HepG2 (cell line): ENCODE measurements around the gene CBLC. TPM values are rescaled to one million over a fixed set of nuclear protein-coding genes. Genes with fewer than 3 reads are reported as not detected.
A peak's percentile ranks its signal among the peaks of the same experiment; 100 is the strongest.

Experiments
- ASH2L ChIP-seq: fragments of 300-600, 200-600 bp; sonication (generic); IDR thresholded peaks from 2 replicates; pipeline ENCODE4 v1.7.0; 2017; ENCODE audit warnings: low read depth, mild to moderate bottlenecking, moderate library complexity, mixed read lengths, low read length; ENCODE audit not compliant: insufficient read length
- DZIP1 ChIP-seq: sonication (generic); formaldehyde crosslinking; IDR thresholded peaks from 2 replicates; pipeline ENCODE4 v1.5.0; 2020; ENCODE audit warnings: mild to moderate bottlenecking, missing genetic modification reagents
- FOXA1 ChIP-seq, 2 experiments: fragments of 450-650 bp in 1 of 2; sonication (generic) in 1 of 2; formaldehyde crosslinking in 1 of 2; IDR thresholded peaks; 2 replicates each; pipeline versions ENCODE4 v1.4.0 to v1.6.1; 2016 to 2020; ENCODE audit warnings: missing genetic modification reagents in 1 of 2
- GATAD2A ChIP-seq: IDR thresholded peaks from 2 replicates; pipeline ENCODE4 v1.6.1; 2016
- GLI4 ChIP-seq: sonication (generic); formaldehyde crosslinking; IDR thresholded peaks from 2 replicates; pipeline ENCODE4 v1.5.1; 2020; ENCODE audit warnings: missing genetic modification reagents, mild to moderate bottlenecking, moderate library complexity, borderline replicate concordance
- HDAC2 ChIP-seq: sonication (generic); formaldehyde crosslinking; IDR thresholded peaks from 2 replicates; pipeline ENCODE4 v1.4.0; 2020; ENCODE audit warnings: missing genetic modification reagents
- JUNB ChIP-seq: sonication (generic); formaldehyde crosslinking; IDR thresholded peaks from 2 replicates; pipeline ENCODE4 v1.8.0; 2022; ENCODE audit warnings: missing genetic modification reagents, mild to moderate bottlenecking, borderline replicate concordance
- KDM1A ChIP-seq: IDR thresholded peaks from 2 replicates; pipeline ENCODE4 v1.6.1; 2016; ENCODE audit warnings: missing compliant biosample characterization
- KMT2B ChIP-seq: IDR thresholded peaks from 2 replicates; pipeline ENCODE4 v1.6.1; 2016; ENCODE audit warnings: missing genetic modification reagents, missing compliant biosample characterization
- SMAD1 ChIP-seq: sonication (generic); formaldehyde crosslinking; IDR thresholded peaks from 2 replicates; pipeline ENCODE4 v1.4.0; 2020; ENCODE audit warnings: missing genetic modification reagents, low read depth, mild to moderate bottlenecking, borderline replicate concordance
- ZNF10 ChIP-seq: sonication (generic); formaldehyde crosslinking; IDR thresholded peaks from 2 replicates; pipeline ENCODE4 v1.4.0; 2020; ENCODE audit warnings: mild to moderate bottlenecking, low read depth, missing genetic modification reagents, borderline replicate concordance
- ZNF3 ChIP-seq: IDR thresholded peaks from 2 replicates; pipeline ENCODE4 v1.7.0; 2017; ENCODE audit warnings: inconsistent platforms
- ZNF552 ChIP-seq: sonication (generic); formaldehyde crosslinking; IDR thresholded peaks from 2 replicates; pipeline ENCODE4 v1.9.0; 2022; ENCODE audit warnings: missing genetic modification reagents, mild to moderate bottlenecking, borderline replicate concordance
- ZNF615 ChIP-seq: sonication (generic); formaldehyde crosslinking; IDR thresholded peaks from 2 replicates; pipeline ENCODE4 v1.5.0; 2020; ENCODE audit warnings: mild to moderate bottlenecking, missing genetic modification reagents, borderline replicate concordance
- polyA plus RNA-seq, 8 experiments: library from polyadenylated mRNA; depleted of rRNA in 3 of 8; stranded (reverse) in 7 of 8; unstranded in 1 of 8; fragments of >200 nt; fragmentation: Illumina TruSeq in 4 of 8; extraction: Trizol in 4 of 8; gene quantifications; 2 replicates each; pipeline versions ENCODE4 v1.2.1 to v1.2.3, GENCODE V29; 2011 to 2016; ENCODE audit warnings: low read depth in 4 of 8, missing spikeins in 1 of 8, mixed read lengths in 1 of 8; ENCODE audit not compliant: insufficient read depth in 1 of 8
- total RNA-seq, 5 experiments: library from RNA; depleted of rRNA; stranded (reverse); fragments of >200 nt; fragmentation: Illumina TruSeq; extraction: Trizol; gene quantifications; 2 replicates each; pipeline ENCODE4 v1.2.3, GENCODE V29; 2016; ENCODE audit warnings: low read depth in 1 of 5
- TF ChIP-seq, protein P1 (sequence below): sonication (generic); formaldehyde crosslinking; IDR thresholded peaks from 2 replicates; pipeline ENCODE4 v1.5.0; 2020; ENCODE audit warnings: mild to moderate bottlenecking, missing genetic modification reagents
- TF ChIP-seq, protein P2 (sequence below): sonication (generic); IDR thresholded peaks from 2 replicates; pipeline ENCODE4 v1.6.1; 2016; ENCODE audit warnings: low read depth, borderline replicate concordance
- TF ChIP-seq, protein P3 (sequence below): sonication (generic); formaldehyde crosslinking; IDR thresholded peaks from 2 replicates; pipeline ENCODE4 v1.4.0; 2020; ENCODE audit warnings: missing genetic modification reagents, mild to moderate bottlenecking, borderline replicate concordance

Gene CBLC
- total and polyA plus RNA-seq, 2 of the 13 experiments (the other 11 are each of a cell fraction or from before 2014, with no cell fraction given), result 1.8 to 2.6 TPM

DNA sequence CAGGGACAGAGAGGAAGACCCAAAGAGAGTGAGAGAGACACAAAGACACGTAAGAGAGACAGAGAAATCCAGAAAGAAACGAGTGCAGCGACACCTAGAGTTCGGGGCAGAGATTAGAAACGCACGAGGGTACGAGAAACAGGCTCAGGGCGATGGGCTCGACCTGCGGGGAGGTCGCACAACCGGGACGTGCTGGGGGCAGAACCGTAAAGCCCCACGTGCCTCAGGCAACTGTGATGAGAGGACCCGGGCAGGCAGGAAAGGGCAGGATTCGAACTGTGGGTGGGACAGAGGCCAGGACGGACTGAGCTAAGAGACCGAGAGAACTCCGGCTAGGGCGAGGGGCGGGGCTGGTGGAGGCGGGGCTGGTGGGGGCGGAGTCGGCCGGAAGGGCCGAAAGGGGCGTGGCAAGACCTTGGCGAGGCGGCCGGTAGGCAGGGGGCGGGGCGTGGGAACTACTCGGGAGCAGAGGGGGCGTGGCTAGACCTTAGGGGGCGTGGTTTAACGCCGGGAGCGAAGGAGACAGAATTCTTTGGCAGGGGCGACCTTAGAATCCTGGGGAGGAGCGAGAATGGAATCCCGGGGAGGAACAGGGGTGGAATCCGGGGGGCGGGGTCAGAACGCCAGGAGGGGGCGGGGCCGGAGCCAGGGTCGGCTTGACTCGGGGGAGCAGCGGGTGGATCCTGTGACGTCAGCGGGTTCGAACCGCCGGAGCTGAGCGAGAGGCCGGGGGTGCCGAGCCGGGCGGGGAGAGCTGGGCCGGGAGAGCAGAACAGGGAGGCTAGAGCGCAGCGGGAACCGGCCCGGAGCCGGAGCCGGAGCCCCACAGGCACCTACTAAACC is 68.1 kb downstream of the CBLC start, which contains the start of gene NECTIN2 (continued):
- TF ChIP-seq KMT2B (CRISPR knock-in tag) (no peak; the same call in 1 of the 2 replicates), FOXA1 (IDR thresholded peaks at IDR 0.05) (no peak), FOXA1 (CRISPR knock-in tag; IDR thresholded peaks at IDR 0.05) (no peak; the same call in 1 of the 2 replicates), ZNF552 (CRISPR knock-in tag) (peak; percentile 74; the same call in 1 of the 2 replicates), ASH2L (no peak), DZIP1 (no peak), GATAD2A (CRISPR knock-in tag) (no peak), JUNB (peak; percentile 50; the same call in 1 of the 2 replicates), HDAC2 (CRISPR knock-in tag) (peak; percentile 62; the same call in 1 of the 2 replicates), ZNF10 (CRISPR knock-in tag) (no peak), GLI4 (no peak), ZNF3 (CRISPR knock-in tag) (no peak), KDM1A (CRISPR knock-in tag) (0 out of 2 replicates have a peak, but pooled peaks have one; percentile 56), SMAD1 (CRISPR knock-in tag) (no peak; the same call in 1 of the 2 replicates), ZNF615 (CRISPR knock-in tag) (no peak)
- TF ChIP-seq, protein P1, sequence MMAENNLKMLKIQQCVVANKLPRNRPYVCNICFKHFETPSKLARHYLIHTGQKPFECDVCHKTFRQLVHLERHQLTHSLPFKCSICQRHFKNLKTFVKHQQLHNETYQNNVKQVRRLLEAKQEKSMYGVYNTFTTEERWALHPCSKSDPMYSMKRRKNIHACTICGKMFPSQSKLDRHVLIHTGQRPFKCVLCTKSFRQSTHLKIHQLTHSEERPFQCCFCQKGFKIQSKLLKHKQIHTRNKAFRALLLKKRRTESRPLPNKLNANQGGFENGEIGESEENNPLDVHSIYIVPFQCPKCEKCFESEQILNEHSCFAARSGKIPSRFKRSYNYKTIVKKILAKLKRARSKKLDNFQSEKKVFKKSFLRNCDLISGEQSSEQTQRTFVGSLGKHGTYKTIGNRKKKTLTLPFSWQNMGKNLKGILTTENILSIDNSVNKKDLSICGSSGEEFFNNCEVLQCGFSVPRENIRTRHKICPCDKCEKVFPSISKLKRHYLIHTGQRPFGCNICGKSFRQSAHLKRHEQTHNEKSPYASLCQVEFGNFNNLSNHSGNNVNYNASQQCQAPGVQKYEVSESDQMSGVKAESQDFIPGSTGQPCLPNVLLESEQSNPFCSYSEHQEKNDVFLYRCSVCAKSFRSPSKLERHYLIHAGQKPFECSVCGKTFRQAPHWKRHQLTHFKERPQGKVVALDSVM (CRISPR knock-in tag), result peak; percentile 98
- TF ChIP-seq, protein P2, sequence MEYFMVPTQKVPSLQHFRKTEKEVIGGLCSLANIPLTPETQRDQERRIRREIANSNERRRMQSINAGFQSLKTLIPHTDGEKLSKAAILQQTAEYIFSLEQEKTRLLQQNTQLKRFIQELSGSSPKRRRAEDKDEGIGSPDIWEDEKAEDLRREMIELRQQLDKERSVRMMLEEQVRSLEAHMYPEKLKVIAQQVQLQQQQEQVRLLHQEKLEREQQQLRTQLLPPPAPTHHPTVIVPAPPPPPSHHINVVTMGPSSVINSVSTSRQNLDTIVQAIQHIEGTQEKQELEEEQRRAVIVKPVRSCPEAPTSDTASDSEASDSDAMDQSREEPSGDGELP, result no peak
- TF ChIP-seq, protein P3, sequence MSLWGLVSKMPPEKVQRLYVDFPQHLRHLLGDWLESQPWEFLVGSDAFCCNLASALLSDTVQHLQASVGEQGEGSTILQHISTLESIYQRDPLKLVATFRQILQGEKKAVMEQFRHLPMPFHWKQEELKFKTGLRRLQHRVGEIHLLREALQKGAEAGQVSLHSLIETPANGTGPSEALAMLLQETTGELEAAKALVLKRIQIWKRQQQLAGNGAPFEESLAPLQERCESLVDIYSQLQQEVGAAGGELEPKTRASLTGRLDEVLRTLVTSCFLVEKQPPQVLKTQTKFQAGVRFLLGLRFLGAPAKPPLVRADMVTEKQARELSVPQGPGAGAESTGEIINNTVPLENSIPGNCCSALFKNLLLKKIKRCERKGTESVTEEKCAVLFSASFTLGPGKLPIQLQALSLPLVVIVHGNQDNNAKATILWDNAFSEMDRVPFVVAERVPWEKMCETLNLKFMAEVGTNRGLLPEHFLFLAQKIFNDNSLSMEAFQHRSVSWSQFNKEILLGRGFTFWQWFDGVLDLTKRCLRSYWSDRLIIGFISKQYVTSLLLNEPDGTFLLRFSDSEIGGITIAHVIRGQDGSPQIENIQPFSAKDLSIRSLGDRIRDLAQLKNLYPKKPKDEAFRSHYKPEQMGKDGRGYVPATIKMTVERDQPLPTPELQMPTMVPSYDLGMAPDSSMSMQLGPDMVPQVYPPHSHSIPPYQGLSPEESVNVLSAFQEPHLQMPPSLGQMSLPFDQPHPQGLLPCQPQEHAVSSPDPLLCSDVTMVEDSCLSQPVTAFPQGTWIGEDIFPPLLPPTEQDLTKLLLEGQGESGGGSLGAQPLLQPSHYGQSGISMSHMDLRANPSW, result no peak
